NCI-H2107 (cell line): ENCODE measurements around the gene AIFM2.
"Not testable (repeated sequence)": the region's sequence is repeated elsewhere in the genome, so short reads cannot be mapped to it uniquely, and the experiment has no call there.

Experiments
- DNase-seq: peaks from one replicate; lab custom pipeline; 2025; lab: John Stamatoyannopoulos, UW

The AIFM2 gene

GRCh38 chr10:70121281-70121949 lies 11.2 kb downstream of the AIFM2 start:
- DNase-seq: no peak

- DNase-seq: no peak
Measured at GRCh38 chr10:70120417-70120816, 12.2 kb downstream of the AIFM2 start.

- DNase-seq: no peak
Measured at GRCh38 chr10:70119623-70120022, 13.0 kb downstream of the AIFM2 start.

- DNase-seq: no peak
Measured at GRCh38 chr10:70119197-70119596, 13.4 kb downstream of the AIFM2 start.

- DNase-seq: no peak
Measured at GRCh38 chr10:70118196-70118595, 14.4 kb downstream of the AIFM2 start.

- DNase-seq: no peak
Measured at GRCh38 chr10:70117646-70118045, 15.0 kb downstream of the AIFM2 start.

GRCh38 chr10:70115948-70116682 lies 16.5 kb downstream of the AIFM2 start:
- DNase-seq: no peak

GRCh38 chr10:70114902-70115301 lies 17.7 kb downstream of the AIFM2 start:
- no peak for DNase-seq

GRCh38 chr10:70112071-70112470 lies 20.6 kb downstream of the AIFM2 start:
- DNase-seq: no peak

- DNase-seq: no peak
Measured at GRCh38 chr10:70111496-70111895, 21.1 kb downstream of the AIFM2 start.

GRCh38 chr10:70109064-70109729 lies 23.4 kb downstream of the AIFM2 start:
- no peak for DNase-seq

GRCh38 chr10:70106958-70107791 lies 25.4 kb downstream of the AIFM2 start:
- no peak for DNase-seq

GRCh38 chr10:70101668-70102067 lies 31.0 kb downstream of the AIFM2 start:
- DNase-seq: no peak

- DNase-seq: not testable (repeated sequence)
Measured at GRCh38 chr10:70101068-70101562, 31.5 kb downstream of the AIFM2 start.

GRCh38 chr10:70098271-70098670 lies 34.4 kb downstream of the AIFM2 start:
- DNase-seq: no peak

- DNase-seq: no peak
Measured at GRCh38 chr10:70097459-70097858, 35.2 kb downstream of the AIFM2 start.

GRCh38 chr10:70096705-70097420 lies 35.8 kb downstream of the AIFM2 start:
- DNase-seq: no peak

GRCh38 chr10:70096016-70096704 lies 36.5 kb downstream of the AIFM2 start:
- DNase-seq: no peak

- DNase-seq: no peak
Measured at GRCh38 chr10:70094250-70094649, 38.4 kb downstream of the AIFM2 start.

GRCh38 chr10:70093335-70093944 lies 39.2 kb downstream of the AIFM2 start:
- DNase-seq: no peak
